AG10803 (cell line): ENCODE results near the gene NBPF11.
"Not testable (repeated sequence)": the region's sequence is repeated elsewhere in the genome, so short reads cannot be mapped to it uniquely, and the experiment has no call there.

Source experiments
- DNase-seq: peaks from one replicate; pipeline ENCODE4 v3.0.0; 2010; ENCODE audit warnings: low read depth
- H3K4me3 ChIP-seq: 2 replicates; pipeline ENCODE4 v1.5.1; 2011; ENCODE audit warnings: mild to moderate bottlenecking, low read length, control low read depth
- CTCF ChIP-seq: conservative IDR thresholded peaks from 2 replicates; pipeline ENCODE4 v1.5.1; 2011; ENCODE audit warnings: mild to moderate bottlenecking, low read length, control low read depth, inconsistent platforms

NBPF11 gene

GRCh38 chr1:148160343-148161052, 8.4 kb upstream of the NBPF11 start:
- DNase-seq, result no peak
- TF ChIP-seq CTCF, result no peak

GRCh38 chr1:148160048-148160342, 7.9 kb upstream of the NBPF11 start:
- no peak overlapping the region for H3K4me3 ChIP-seq
- no peak for TF ChIP-seq CTCF
- DNase-seq, result no peak

More at GRCh38 chr1:148160343-148161052, 8.4 kb upstream of the NBPF11 start:
- H3K4me3 ChIP-seq, result no peak overlapping the region

GRCh38 chr1:148158341-148159003, 6.4 kb upstream of the NBPF11 start:
- DNase-seq, result no peak
- no peak for TF ChIP-seq CTCF
- H3K4me3 ChIP-seq, result no peak overlapping the region

GRCh38 chr1:148157803-148158202, 5.7 kb upstream of the NBPF11 start:
- H3K4me3 ChIP-seq, DNase-seq: not testable (repeated sequence)

GRCh38 chr1:148155494-148156275, 3.6 kb upstream of the NBPF11 start:
- not testable (repeated sequence) for H3K4me3 ChIP-seq, DNase-seq

- DNase-seq, H3K4me3 ChIP-seq: not testable (repeated sequence)
Measured at GRCh38 chr1:148152795-148153194, 714 bp upstream of the NBPF11 start.

GRCh38 chr1:148151371-148151819, 686 bp downstream of the NBPF11 start:
- peak overlapping the region; percentile 68 for H3K4me3 ChIP-seq
- DNase-seq, result peak; percentile 21

GRCh38 chr1:148150945-148151344, 1.1 kb downstream of the NBPF11 start:
- DNase-seq, result peak; percentile 29
- H3K4me3 ChIP-seq, result peak overlapping the region; percentile 68

GRCh38 chr1:148150014-148150413, 2.1 kb downstream of the NBPF11 start:
- DNase-seq, H3K4me3 ChIP-seq: not testable (repeated sequence)

- H3K4me3 ChIP-seq, DNase-seq: not testable (repeated sequence)
Measured at GRCh38 chr1:148149050-148149815, 2.8 kb downstream of the NBPF11 start.

GRCh38 chr1:148147052-148147838, 4.8 kb downstream of the NBPF11 start:
- not testable (repeated sequence) for H3K4me3 ChIP-seq, DNase-seq

GRCh38 chr1:148146191-148146997, 5.7 kb downstream of the NBPF11 start:
- DNase-seq, H3K4me3 ChIP-seq: not testable (repeated sequence)

- H3K4me3 ChIP-seq, DNase-seq: not testable (repeated sequence)
Measured at GRCh38 chr1:148143223-148143622, 8.9 kb downstream of the NBPF11 start.

- DNase-seq, H3K4me3 ChIP-seq: not testable (repeated sequence)
Measured at GRCh38 chr1:148141936-148142335, 10.1 kb downstream of the NBPF11 start.
